ENCODE results near the gene FYN.
A peak's percentile ranks its signal among the peaks of the same experiment; 100 is the strongest.

The FYN gene

GRCh38 chr6:111873178-111874024, at the start of gene FYN:
FYN (minus strand) TSS chr6:111873452; CDS start chr6:111720051, 153,401 bp downstream.
- DNase-seq (ENCODE audit: low read depth) = peak; percentile 96
- peak within 1 kb of the TSS; percentile 79 for H3K4me3 ChIP-seq (replicated peaks; ENCODE audit: low read depth, low read length)
- no peak for TF ChIP-seq CTCF (IDR thresholded peaks at IDR 0.05; ENCODE audit: low read length, missing control alignments)

GRCh38 chr6:111922454-111923297, 49.4 kb upstream of the FYN start:
- H3K4me3 ChIP-seq (replicated peaks; ENCODE audit: low read depth, low read length) = no peak overlapping the region
- no peak for TF ChIP-seq CTCF (IDR thresholded peaks at IDR 0.05; ENCODE audit: low read length, missing control alignments)
- peak; percentile 52 for DNase-seq (ENCODE audit: low read depth)

- TF ChIP-seq CTCF (IDR thresholded peaks at IDR 0.05; ENCODE audit: low read length, missing control alignments) = no peak
- no peak for DNase-seq (ENCODE audit: low read depth)
- H3K4me3 ChIP-seq (replicated peaks; ENCODE audit: low read depth, low read length) = no peak overlapping the region
Measured at GRCh38 chr6:111921103-111921502, 47.9 kb upstream of the FYN start.

GRCh38 chr6:111920578-111920977, 47.3 kb upstream of the FYN start:
- no peak overlapping the region for H3K4me3 ChIP-seq (replicated peaks; ENCODE audit: low read depth, low read length)
- no peak for TF ChIP-seq CTCF (IDR thresholded peaks at IDR 0.05; ENCODE audit: low read length, missing control alignments)
- DNase-seq (ENCODE audit: low read depth) = no peak

- TF ChIP-seq CTCF (IDR thresholded peaks at IDR 0.05; ENCODE audit: low read length, missing control alignments) = no peak
- no peak overlapping the region for H3K4me3 ChIP-seq (replicated peaks; ENCODE audit: low read depth, low read length)
- peak; percentile 57 for DNase-seq (ENCODE audit: low read depth)
Measured at GRCh38 chr6:111918825-111919224, 45.6 kb upstream of the FYN start.

GRCh38 chr6:111916747-111917146, 43.5 kb upstream of the FYN start:
- DNase-seq (ENCODE audit: low read depth) = no peak
- H3K4me3 ChIP-seq (replicated peaks; ENCODE audit: low read depth, low read length) = no peak overlapping the region
- no peak for TF ChIP-seq CTCF (IDR thresholded peaks at IDR 0.05; ENCODE audit: low read length, missing control alignments)

Data from fibroblast of pulmonary artery (primary cell).